AG20443 (cell line): Measurements from ENCODE around the gene MRPL4.
"Not testable (repeated sequence)": the region's sequence is repeated elsewhere in the genome, so short reads cannot be mapped to it uniquely, and the experiment has no call there.

Experiments used
- DNase-seq: peaks from one replicate; pipeline ENCODE4 v3.0.0; 2012; ENCODE audit warnings: low spot score, mixed read lengths

Gene MRPL4

GRCh38 chr19:10262771-10263170 is 10.8 kb downstream of the MRPL4 start:
- DNase-seq, result no peak

DNA sequence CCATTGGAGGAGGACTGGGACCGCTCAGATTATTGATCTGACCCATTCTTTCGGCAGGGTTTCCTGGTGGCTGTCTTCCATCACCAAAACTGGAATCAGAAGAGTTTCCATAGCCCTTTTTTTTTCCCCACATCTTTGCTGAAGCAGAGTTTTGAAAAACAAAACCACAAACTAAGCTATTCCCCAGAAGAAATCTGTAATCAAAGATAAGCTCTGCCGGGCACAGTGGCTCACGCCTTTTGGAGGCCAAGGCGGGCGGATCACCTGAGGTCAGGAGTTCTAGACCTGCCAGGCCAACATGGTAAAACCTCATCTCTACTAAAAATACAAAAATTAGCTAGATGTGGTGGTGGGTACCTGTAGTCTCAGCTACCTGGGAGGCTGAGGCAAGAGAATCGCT is 14.7 kb downstream of the MRPL4 start:
- DNase-seq, result no peak

DNA sequence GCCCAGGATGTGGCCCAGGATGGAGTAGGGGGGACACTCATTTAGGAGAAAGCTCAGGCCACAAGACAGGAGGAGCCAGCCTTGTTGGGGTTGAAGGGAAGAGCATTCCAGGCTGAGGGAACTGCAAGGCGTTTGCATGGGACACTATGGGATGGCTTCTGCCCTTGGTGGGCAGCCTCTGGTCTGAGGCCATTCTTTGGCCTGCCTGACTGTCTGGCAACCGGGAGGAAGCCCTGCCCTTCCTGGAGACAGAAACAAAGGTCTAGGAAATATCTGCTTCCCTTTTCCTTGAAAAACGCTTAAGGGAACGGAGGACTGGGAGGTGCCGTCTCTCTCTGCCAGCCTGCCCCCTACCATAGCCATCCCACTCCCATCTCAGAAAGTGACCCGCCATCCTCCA is 16.1 kb downstream of the MRPL4 start:
- DNase-seq, result no peak

DNA sequence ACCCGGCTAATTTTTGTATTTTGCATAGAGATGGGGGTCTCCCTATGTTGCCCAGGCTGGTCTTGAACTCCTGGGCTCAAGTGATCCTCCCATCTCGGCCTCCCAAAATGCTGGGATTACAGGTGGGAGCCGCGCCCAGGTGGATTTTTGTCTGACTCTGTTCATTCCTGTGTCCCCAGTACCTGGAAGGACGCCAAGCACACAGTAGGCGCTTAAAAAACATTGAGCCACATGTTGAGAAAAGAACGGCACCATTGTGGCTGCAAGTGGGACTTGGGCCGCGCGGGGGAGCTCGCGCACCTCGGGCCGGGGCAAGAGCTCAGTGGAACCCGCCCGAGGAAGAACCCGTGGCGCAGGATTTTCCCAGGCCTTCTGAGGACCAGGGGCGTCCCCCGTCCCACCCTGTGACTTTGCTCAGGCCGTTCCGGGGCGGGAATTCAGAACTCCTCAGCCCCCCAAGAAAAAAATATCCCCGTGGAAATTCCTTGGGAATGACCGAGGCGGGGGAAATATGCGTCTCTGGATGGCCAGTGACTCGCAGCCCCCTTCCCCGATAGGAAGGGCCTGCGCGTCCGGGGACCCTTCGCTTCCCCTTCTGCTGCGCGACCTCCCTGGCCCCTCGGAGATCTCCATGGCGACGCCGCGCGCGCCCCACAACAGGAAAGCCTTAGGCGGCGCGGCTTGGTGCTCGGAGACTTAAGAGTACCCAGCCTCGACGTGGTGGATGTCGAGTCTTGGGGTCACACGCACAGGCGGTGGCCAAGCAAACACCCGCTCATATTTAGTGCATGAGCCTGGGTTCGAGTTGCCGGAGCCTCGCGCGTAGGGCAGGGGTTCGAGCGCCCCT is 17.5 kb downstream of the MRPL4 start:
- DNase-seq, result peak; percentile 91

- peak; percentile 44 for DNase-seq
Measured at GRCh38 chr19:10270180-10270615, 18.2 kb downstream of the MRPL4 start.

GRCh38 chr19:10270616-10271394 is 18.8 kb downstream of the MRPL4 start, which contains the start of gene ICAM1:
ICAM1 (plus strand) TSS chr19:10271120; CDS start chr19:10271160, 40 bp downstream.
- DNase-seq, result peak; percentile 60

DNA sequence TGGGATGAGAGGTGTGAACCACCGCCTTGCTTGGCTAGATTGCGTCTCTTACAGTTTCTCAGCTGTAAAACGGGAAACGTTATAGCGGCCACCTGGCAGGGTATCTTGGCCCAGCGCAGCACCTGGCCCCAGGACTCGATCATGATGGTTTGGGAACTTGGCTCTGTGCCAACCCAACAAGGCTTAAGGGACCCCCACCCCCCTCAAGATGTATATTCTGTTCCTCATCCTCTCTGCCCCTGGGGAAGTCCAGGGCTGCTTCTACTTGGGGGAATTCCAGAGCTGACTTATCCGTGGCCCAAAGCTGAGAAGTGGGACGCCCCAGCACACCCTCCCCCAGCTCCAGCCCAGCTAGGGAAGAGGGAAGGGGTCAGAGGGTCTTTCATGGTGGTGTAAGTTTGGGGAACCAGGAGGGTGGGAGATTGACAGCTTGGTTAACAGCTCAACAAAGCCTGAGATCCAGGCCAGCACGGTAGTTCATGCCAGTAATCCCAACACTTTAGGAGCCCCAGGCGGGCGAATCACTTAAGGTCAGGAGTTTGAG is 19.6 kb downstream of the MRPL4 start:
- peak; percentile 25 for DNase-seq

DNA sequence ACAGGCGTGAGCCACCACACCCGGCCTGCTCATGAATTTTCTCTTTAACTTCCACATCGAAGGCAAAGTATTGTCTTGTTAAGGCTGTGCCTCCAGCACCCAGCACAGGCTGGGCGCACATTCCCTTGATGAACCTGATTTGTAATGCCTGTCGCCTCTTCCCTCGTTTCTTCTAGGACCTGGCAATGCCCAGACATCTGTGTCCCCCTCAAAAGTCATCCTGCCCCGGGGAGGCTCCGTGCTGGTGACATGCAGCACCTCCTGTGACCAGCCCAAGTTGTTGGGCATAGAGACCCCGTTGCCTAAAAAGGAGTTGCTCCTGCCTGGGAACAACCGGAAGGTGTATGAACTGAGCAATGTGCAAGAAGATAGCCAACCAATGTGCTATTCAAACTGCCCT is 22.6 kb downstream of the MRPL4 start:
- DNase-seq, result no peak

GRCh38 chr19:10277795-10278589 is 26.0 kb downstream of the MRPL4 start:
- no peak for DNase-seq

GRCh38 chr19:10278935-10279334 is 26.9 kb downstream of the MRPL4 start:
- no peak for DNase-seq

GRCh38 chr19:10279737-10280442 is 27.9 kb downstream of the MRPL4 start:
- no peak for DNase-seq

GRCh38 chr19:10282043-10282442 is 30.0 kb downstream of the MRPL4 start:
- not testable (repeated sequence) for DNase-seq

DNA sequence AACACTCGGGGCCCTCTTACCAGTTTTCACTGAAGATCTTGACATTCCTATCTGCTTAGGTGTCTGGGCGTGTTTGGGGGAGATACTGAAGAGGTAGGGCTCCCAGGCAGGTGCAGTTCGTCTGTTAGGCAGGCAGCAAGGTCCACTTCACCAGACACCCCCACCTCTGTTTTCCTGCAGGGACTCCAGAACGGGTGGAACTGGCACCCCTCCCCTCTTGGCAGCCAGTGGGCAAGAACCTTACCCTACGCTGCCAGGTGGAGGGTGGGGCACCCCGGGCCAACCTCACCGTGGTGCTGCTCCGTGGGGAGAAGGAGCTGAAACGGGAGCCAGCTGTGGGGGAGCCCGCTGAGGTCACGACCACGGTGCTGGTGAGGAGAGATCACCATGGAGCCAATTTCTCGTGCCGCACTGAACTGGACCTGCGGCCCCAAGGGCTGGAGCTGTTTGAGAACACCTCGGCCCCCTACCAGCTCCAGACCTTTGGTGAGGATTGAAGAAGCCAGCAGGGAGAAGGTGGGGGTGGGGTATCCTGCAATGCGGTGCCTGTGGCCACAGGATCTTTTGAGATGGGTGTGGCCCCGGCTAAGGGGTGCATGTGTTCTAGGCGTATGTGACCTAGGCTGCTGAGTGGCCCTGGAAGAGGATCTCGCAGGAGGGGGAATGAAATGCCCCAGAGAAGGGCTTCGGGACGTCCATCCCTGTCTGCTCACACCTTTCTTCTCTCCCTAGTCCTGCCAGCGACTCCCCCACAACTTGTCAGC is 31.5 kb downstream of the MRPL4 start:
- no peak for DNase-seq

DNA sequence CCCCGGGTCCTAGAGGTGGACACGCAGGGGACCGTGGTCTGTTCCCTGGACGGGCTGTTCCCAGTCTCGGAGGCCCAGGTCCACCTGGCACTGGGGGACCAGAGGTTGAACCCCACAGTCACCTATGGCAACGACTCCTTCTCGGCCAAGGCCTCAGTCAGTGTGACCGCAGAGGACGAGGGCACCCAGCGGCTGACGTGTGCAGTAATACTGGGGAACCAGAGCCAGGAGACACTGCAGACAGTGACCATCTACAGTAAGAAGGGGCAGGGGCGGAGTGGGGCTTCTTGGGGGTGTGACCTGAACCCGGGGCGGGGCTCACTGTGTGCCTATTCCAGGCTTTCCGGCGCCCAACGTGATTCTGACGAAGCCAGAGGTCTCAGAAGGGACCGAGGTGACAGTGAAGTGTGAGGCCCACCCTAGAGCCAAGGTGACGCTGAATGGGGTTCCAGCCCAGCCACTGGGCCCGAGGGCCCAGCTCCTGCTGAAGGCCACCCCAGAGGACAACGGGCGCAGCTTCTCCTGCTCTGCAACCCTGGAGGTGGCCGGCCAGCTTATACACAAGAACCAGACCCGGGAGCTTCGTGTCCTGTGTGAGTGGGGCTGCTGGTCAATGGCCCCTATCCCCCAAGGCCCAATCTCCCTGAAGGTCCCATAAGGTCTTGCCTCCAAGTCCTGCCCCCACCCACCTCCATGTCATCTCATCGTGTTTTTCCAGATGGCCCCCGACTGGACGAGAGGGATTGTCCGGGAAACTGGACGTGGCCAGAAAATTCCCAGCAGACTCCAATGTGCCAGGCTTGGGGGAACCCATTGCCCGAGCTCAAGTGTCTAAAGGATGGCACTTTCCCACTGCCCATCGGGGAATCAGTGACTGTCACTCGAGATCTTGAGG is 32.3 kb downstream of the MRPL4 start:
- DNase-seq, result no peak

- DNase-seq, result no peak
Measured at GRCh38 chr19:10284960-10285278, 32.9 kb downstream of the MRPL4 start.

DNA sequence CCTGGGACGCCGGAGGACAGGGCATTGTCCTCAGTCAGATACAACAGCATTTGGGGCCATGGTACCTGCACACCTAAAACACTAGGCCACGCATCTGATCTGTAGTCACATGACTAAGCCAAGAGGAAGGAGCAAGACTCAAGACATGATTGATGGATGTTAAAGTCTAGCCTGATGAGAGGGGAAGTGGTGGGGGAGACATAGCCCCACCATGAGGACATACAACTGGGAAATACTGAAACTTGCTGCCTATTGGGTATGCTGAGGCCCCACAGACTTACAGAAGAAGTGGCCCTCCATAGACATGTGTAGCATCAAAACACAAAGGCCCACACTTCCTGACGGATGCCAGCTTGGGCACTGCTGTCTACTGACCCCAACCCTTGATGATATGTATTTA is 33.4 kb downstream of the MRPL4 start:
- DNase-seq, result no peak

DNA sequence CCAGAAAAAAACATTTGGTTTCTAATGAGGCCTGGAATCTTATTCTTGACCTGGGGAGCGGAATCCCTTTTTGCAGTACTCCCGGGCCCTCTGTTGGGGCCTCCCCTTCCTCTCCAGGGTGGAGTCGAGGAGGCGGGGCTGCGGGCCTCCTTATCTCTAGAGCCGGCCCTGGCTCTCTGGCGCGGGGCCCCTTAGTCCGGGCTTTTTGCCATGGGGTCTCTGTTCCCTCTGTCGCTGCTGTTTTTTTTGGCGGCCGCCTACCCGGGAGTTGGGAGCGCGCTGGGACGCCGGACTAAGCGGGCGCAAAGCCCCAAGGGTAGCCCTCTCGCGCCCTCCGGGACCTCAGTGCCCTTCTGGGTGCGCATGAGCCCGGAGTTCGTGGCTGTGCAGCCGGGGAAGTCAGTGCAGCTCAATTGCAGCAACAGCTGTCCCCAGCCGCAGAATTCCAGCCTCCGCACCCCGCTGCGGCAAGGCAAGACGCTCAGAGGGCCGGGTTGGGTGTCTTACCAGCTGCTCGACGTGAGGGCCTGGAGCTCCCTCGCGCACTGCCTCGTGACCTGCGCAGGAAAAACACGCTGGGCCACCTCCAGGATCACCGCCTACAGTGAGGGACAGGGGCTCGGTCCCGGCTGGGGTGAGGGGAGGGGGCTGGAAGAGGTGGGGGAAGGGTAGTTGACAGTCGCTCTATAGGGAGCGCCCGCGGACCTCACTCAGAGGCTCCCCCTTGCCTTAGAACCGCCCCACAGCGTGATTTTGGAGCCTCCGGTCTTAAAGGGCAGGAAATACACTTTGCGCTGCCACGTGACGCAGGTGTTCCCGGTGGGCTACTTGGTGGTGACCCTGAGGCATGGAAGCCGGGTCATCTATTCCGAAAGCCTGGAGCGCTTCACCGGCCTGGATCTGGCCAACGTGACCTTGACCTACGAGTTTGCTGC is 35.1 kb downstream of the MRPL4 start, which contains the start of gene ICAM4:
Gene ICAM4 (plus strand): TSS at position 153 of the 935 bp plus-strand sequence. CDS start 58 bp downstream, at position 211.
- no peak for DNase-seq

DNA sequence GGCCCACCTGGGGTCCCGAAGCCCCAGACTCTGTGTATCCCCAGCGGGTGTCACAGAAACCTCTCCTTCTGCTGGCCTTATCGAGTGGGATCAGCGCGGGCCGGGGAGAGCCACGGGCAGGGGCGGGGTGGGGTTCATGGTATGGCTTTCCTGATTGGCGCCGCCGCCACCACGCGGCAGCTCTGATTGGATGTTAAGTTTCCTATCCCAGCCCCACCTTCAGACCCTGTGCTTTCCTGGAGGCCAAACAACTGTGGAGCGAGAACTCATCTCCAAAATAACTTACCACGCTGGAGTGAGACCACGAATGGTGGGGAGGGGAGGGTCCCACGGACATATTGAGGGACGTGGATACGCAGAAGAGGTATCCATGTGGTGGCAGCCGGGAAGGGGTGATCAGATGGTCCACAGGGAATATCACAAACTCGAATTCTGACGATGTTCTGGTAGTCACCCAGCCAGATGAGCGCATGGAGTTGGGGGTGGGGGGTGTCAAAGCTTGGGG is 36.7 kb downstream of the MRPL4 start:
- peak; percentile 52 for DNase-seq
